Measurements from ENCODE around the gene APMAP. TPM values are rescaled to one million over a fixed set of nuclear protein-coding genes. Genes with fewer than 3 reads are reported as not detected.

Gene APMAP
- total RNA-seq, 4 donors from 2014 or later: 45.3 to 83.1 (median 54.1) TPM

DNA sequence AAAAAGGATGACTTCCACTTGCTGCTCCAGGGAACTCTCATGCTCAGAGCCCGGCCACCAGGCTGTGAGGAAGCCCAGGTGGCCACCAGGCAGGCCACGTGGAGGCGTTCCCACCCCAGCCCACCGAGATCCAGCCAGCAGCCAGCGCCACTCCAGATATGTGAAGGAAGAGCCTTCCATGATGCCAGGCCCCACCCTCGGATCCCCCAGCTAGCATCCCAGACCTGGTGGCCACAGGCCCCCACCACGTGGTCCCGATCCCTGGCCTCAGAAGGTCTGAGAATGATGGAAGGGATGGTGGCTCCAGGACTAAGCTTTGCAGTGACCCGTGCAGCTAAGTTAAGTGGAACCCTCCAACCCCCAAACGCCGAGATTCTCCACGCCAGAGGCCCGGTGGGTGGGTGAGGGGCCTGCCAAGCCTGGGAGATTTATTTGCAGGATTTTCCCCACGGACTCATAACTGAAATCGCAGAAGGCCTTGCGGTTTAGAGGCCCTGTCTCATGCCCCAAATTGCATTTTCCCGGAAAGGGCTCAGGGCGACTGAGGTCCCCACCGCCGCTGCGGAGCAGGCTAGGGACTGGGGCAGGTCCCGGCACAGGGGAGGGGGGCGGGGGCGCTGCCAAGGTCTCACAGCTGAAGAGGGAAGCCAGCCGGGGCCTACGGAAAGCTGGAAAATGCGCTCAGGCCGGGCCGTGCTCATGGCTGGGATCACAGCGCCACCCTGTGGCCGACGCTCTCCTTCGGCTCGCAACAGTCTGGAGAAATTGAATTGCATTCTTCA, 74.6 kb downstream of the APMAP start:
- Histone ChIP-seq H3K4me1 (peaks cover 0 to 11% (median 7%) of the 10 kb centered on the region in 4 donors), H3K36me3 (no peaks in the 10 kb centered on the region), H3K4me3 (peak overlapping the region in 1 of 4 donors; percentile 21), H3K27ac (no peak overlapping the region), H3K27me3 (no peaks in the 10 kb centered on the region), H3K9me3 (peaks cover 0 to 2% (median 0%) of the 10 kb centered on the region in 4 donors)
- TF ChIP-seq EP300 (IDR thresholded peaks at IDR 0.05): no peak
- TF ChIP-seq, protein P1, sequence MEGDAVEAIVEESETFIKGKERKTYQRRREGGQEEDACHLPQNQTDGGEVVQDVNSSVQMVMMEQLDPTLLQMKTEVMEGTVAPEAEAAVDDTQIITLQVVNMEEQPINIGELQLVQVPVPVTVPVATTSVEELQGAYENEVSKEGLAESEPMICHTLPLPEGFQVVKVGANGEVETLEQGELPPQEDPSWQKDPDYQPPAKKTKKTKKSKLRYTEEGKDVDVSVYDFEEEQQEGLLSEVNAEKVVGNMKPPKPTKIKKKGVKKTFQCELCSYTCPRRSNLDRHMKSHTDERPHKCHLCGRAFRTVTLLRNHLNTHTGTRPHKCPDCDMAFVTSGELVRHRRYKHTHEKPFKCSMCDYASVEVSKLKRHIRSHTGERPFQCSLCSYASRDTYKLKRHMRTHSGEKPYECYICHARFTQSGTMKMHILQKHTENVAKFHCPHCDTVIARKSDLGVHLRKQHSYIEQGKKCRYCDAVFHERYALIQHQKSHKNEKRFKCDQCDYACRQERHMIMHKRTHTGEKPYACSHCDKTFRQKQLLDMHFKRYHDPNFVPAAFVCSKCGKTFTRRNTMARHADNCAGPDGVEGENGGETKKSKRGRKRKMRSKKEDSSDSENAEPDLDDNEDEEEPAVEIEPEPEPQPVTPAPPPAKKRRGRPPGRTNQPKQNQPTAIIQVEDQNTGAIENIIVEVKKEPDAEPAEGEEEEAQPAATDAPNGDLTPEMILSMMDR (IDR thresholded peaks at IDR 0.05): peak; percentile 68 to 79 (median 71)
- WGBS, 2 donors: 17 to 27% methylated on average over 29 to 31 of the region's 34 CpGs
- peak; percentile 55 to 66 for DNase-seq (ENCODE audit: low spot score in 2 of 2)

DNA sequence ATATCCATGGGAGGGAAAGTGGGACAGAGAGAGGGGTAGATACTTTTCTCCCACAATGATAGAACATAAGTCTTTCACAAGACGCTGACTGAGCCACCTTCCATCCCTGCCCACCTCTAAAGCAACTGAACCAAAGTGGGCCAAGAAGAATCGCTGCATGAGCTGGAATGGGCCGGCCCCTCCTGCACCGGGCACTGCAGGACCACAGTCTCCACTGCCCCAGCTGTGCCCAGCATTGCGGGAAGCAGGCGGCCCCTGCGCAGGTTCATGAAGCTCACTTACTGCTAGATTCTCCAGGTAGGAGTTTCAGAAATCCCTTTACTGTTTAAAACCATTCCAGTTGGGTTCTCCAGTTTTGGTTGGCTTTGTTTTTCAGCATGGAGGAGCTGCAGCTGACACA, 75.5 kb downstream of the APMAP start:
- peaks cover 0 to 11% (median 7%) of the 10 kb centered on the region in 4 donors for H3K4me1 ChIP-seq
- 79 to 86% methylated on average over 7 of the region's 7 CpGs for WGBS, 2 donors
- peaks cover 0 to 3% (median 0%) of the 10 kb centered on the region in 4 donors for H3K9me3 ChIP-seq
- no peak for DNase-seq (ENCODE audit: low spot score in 2 of 2)
- TF ChIP-seq POLR2A (IDR thresholded peaks at IDR 0.05): no peak
- TF ChIP-seq, protein P1 (IDR thresholded peaks at IDR 0.05): no peak
- no peak for TF ChIP-seq EP300 (IDR thresholded peaks at IDR 0.05)
- H3K27me3 ChIP-seq: no peaks in the 10 kb centered on the region
- H3K4me3 ChIP-seq: no peak overlapping the region
- no peak overlapping the region for H3K27ac ChIP-seq
- no peaks in the 10 kb centered on the region for H3K36me3 ChIP-seq

DNA sequence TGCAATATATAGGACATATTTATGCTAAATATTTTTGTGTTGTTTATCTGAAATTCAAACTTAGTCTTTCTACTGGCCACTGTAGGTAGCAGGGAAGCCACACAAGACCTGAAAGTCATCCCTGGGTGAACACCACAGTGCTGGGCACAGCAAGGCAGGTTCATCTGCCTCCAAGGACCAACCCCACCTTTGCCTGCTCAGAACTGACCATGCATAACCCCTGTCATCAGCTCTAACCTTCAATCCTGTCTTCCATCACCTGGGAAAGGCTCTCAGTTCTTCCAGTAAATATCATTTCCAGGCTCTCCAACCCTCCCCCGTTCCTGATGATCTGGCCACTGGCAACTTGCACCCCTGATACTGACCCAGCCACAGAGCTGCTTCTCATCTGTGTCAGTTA, 76.1 kb downstream of the APMAP start:
- Histone ChIP-seq H3K9me3 (peaks cover 0 to 3% (median 0%) of the 10 kb centered on the region in 4 donors), H3K4me3 (no peak overlapping the region), H3K36me3 (no peaks in the 10 kb centered on the region), H3K27me3 (no peaks in the 10 kb centered on the region), H3K4me1 (peaks cover 0 to 11% (median 7%) of the 10 kb centered on the region in 4 donors), H3K27ac (no peak overlapping the region)
- DNase-seq (ENCODE audit: low spot score in 2 of 2): no peak
- WGBS, 2 donors: 78 to 94% methylated on average over 1 of the region's 1 CpG
- TF ChIP-seq POLR2A (IDR thresholded peaks at IDR 0.05): no peak
- TF ChIP-seq, protein P1 (IDR thresholded peaks at IDR 0.05): no peak
- TF ChIP-seq EP300 (IDR thresholded peaks at IDR 0.05): no peak

DNA sequence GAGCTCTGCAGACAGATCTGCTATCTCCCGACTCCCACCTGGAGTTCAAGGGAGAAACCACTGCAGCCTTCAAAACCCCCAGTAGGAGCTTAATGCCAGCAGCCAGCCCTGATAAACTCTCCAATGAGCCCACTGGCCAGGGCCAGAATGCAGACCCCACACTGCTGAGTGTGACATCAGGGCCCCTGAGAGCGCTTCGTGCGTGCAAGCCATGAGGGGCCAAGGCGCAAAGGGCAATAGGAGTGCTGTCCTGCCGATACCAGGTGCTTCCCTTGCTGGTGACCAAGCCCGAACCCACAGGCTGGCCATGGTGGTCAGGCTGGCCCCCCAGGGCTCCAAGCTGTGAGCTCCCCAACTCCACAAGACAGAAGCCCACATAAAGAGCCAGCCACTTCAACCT, 76.7 kb downstream of the APMAP start:
- DNase-seq (ENCODE audit: low spot score in 2 of 2): no peak
- Histone ChIP-seq H3K4me3 (no peak overlapping the region), H3K27ac (no peak overlapping the region), H3K4me1 (peaks cover 0 to 11% (median 7%) of the 10 kb centered on the region in 4 donors), H3K36me3 (no peaks in the 10 kb centered on the region), H3K9me3 (peaks cover 0 to 3% (median 0%) of the 10 kb centered on the region in 4 donors), H3K27me3 (no peaks in the 10 kb centered on the region)
- TF ChIP-seq, protein P1 (IDR thresholded peaks at IDR 0.05): no peak
- TF ChIP-seq POLR2A (IDR thresholded peaks at IDR 0.05) (no peak), EP300 (IDR thresholded peaks at IDR 0.05) (no peak)
- 94 to 97% methylated on average over 7 of the region's 7 CpGs for WGBS, 2 donors

DNA sequence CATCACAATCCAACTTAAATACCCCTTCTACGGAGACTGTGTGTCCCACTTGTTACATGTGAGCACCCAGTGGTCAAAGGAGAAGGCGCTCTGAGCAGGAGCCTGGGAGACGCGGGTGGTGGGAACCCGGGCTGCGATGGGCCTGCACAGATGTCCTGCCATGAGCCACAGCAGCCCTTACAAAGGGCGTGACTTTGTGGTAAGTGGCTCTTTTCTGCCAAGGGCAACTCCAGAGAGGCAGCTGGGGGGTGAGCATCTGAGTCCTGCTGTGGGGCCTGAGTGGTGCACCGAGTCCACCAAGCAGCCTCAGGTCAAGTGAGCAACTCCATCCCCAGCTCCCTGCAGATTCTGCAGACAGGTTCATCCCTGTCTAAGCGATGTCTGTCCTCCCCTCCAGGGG, 77.1 kb downstream of the APMAP start:
- Histone ChIP-seq H3K4me3 (no peak overlapping the region), H3K9me3 (peaks cover 0 to 3% (median 0%) of the 10 kb centered on the region in 4 donors), H3K27me3 (no peaks in the 10 kb centered on the region), H3K4me1 (peaks cover 0 to 11% (median 7%) of the 10 kb centered on the region in 4 donors), H3K36me3 (no peaks in the 10 kb centered on the region), H3K27ac (no peak overlapping the region)
- TF ChIP-seq POLR2A (IDR thresholded peaks at IDR 0.05) (no peak), EP300 (IDR thresholded peaks at IDR 0.05) (no peak)
- TF ChIP-seq, protein P1 (IDR thresholded peaks at IDR 0.05): no peak
- DNase-seq (ENCODE audit: low spot score in 2 of 2): no peak
- WGBS, 2 donors: 83 to 91% methylated on average over 9 of the region's 9 CpGs

Measured in tibial nerve (tissue), 4 donors.